ENCODE measurements around the gene TMEM233.
A peak's percentile ranks its signal among the peaks of the same experiment; 100 is the strongest.

DNA sequence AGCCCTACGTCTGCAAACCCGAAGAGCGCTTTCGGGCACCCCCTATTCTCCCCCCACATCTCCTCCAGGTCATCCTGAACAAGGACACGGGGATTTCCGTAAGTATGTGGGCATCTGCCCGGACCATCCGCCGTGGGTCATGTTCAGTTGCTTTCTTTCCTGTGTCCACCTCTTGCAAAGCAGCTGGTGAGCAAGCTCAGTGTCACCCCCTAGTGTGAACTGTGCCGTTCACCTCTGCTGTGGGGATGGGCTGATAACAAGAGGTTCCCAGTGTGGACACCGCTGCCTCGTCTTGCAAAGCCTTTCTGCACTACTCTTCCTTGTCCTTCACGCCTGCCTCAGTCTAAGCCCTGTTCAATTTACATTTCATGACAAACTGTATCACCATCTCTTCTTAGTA is 83.0 kb downstream of the TMEM233 start:
- TF ChIP-seq, protein P1, sequence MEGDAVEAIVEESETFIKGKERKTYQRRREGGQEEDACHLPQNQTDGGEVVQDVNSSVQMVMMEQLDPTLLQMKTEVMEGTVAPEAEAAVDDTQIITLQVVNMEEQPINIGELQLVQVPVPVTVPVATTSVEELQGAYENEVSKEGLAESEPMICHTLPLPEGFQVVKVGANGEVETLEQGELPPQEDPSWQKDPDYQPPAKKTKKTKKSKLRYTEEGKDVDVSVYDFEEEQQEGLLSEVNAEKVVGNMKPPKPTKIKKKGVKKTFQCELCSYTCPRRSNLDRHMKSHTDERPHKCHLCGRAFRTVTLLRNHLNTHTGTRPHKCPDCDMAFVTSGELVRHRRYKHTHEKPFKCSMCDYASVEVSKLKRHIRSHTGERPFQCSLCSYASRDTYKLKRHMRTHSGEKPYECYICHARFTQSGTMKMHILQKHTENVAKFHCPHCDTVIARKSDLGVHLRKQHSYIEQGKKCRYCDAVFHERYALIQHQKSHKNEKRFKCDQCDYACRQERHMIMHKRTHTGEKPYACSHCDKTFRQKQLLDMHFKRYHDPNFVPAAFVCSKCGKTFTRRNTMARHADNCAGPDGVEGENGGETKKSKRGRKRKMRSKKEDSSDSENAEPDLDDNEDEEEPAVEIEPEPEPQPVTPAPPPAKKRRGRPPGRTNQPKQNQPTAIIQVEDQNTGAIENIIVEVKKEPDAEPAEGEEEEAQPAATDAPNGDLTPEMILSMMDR (IDR thresholded peaks at IDR 0.05 in 2 of 3, conservative IDR thresholded peaks at IDR 0.05 in 1 of 3; ENCODE audit: borderline replicate concordance in 1 of 3, insufficient read depth in 1 of 3, low read depth in 2 of 3, low read length in 2 of 3) = 0 out of 6 replicates have a peak, but pooled peaks of 1 of the 3 experiments have one; percentile 14
- TF ChIP-seq, protein P2, sequence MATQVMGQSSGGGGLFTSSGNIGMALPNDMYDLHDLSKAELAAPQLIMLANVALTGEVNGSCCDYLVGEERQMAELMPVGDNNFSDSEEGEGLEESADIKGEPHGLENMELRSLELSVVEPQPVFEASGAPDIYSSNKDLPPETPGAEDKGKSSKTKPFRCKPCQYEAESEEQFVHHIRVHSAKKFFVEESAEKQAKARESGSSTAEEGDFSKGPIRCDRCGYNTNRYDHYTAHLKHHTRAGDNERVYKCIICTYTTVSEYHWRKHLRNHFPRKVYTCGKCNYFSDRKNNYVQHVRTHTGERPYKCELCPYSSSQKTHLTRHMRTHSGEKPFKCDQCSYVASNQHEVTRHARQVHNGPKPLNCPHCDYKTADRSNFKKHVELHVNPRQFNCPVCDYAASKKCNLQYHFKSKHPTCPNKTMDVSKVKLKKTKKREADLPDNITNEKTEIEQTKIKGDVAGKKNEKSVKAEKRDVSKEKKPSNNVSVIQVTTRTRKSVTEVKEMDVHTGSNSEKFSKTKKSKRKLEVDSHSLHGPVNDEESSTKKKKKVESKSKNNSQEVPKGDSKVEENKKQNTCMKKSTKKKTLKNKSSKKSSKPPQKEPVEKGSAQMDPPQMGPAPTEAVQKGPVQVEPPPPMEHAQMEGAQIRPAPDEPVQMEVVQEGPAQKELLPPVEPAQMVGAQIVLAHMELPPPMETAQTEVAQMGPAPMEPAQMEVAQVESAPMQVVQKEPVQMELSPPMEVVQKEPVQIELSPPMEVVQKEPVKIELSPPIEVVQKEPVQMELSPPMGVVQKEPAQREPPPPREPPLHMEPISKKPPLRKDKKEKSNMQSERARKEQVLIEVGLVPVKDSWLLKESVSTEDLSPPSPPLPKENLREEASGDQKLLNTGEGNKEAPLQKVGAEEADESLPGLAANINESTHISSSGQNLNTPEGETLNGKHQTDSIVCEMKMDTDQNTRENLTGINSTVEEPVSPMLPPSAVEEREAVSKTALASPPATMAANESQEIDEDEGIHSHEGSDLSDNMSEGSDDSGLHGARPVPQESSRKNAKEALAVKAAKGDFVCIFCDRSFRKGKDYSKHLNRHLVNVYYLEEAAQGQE (IDR thresholded peaks at IDR 0.05; ENCODE audit: low read depth) = no peak
- TF ChIP-seq EZH2phosphoT487 (IDR thresholded peaks at IDR 0.05; ENCODE audit: borderline replicate concordance) (no peak), EZH2 (IDR thresholded peaks at IDR 0.05) (no peak), POLR2AphosphoS5 (IDR thresholded peaks at IDR 0.05; ENCODE audit: low read depth, low read length) (no peak), POLR2A (IDR thresholded peaks at IDR 0.05; ENCODE audit: borderline replicate concordance, extremely low read depth, insufficient read depth, insufficient read length) (no peak), JUND (IDR thresholded peaks at IDR 0.05) (no peak), SIN3A (IDR thresholded peaks at IDR 0.05; ENCODE audit: low read depth) (no peak)
- TF ChIP-seq, protein P3, sequence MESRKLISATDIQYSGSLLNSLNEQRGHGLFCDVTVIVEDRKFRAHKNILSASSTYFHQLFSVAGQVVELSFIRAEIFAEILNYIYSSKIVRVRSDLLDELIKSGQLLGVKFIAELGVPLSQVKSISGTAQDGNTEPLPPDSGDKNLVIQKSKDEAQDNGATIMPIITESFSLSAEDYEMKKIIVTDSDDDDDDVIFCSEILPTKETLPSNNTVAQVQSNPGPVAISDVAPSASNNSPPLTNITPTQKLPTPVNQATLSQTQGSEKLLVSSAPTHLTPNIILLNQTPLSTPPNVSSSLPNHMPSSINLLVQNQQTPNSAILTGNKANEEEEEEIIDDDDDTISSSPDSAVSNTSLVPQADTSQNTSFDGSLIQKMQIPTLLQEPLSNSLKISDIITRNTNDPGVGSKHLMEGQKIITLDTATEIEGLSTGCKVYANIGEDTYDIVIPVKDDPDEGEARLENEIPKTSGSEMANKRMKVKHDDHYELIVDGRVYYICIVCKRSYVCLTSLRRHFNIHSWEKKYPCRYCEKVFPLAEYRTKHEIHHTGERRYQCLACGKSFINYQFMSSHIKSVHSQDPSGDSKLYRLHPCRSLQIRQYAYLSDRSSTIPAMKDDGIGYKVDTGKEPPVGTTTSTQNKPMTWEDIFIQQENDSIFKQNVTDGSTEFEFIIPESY (IDR thresholded peaks at IDR 0.05; ENCODE audit: extremely low read depth, insufficient replicate concordance, low read length) = no peak
